COLO829 (cell line): ENCODE measurements around the gene ZBTB24.

Experiments
- DNase-seq: peaks from one replicate; pipeline ENCODE4 v3.0.0; 2012; ENCODE audit warnings: low spot score

Gene ZBTB24

DNA sequence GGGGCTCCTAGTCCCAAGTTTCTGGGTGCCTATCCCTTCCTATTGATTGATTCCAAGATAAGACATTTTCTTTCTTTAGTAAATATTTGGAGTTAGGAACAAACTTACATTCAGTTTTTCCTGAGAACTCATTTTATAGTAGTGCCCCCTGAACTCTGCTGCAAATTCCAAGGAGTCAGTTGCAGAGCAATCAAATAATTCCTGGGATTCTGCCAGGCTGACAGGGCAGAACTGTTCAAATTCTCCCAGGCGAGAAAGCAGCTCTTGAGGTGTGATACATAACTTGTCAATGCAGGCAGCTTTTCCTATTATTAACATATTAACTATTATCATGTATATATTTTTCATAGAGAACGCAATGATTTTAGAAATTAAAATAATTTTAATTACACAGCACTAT lies 15.9 kb upstream of the ZBTB24 start:
- DNase-seq = no peak

DNA sequence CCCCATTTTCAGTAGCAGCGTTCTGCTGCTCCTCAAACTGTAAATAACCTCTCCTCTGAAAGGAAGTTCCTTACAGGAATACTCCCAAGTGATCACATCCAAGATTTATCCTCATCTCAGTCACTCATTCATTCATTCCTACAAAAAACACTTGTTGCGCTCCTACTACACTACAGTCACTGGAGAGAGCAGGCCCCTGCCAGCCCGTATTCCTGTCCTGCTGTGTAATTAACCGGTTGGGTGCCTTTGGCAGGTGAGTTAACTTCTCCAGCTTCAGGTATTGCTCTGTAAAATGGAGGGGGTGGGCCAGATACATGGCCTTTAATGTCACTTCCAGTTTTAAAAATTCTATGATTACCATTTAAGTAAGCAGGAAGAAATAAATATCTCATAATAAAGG lies 15.0 kb upstream of the ZBTB24 start:
- no peak for DNase-seq

DNA sequence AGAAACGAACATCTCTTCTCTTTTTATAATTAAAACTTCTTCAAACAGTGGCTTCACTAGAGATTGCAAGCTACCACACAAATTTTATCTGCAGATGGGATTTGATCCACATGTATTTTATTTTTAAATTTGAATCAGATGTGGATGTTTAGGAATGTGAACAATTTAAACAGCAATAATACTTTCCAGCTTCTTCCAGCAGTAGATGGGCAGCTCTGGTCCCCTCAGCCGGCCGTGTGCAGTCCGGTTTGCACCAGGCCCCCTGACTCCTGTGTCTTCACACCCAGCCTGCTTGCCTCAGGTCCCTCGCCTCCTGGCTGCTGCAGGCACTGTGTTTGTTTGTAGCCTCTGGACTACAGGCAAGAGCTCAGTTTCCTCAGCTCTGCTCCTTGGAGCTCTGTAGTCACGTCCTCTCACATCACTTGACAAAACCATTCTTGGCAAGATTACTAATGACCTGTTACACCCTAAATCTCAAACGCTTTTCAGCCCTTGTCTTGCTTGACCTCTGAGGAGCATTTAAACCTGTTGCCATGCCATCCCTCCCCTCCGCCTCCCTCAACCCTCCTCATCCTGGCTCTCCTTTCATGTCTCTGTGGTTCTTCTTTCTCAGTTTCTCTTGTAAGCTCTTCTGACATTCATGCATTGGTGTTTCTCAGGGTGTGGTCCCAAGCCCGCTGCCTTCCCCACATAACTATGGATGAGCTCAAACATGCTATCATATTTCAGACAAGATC lies 13.2 kb upstream of the ZBTB24 start:
- no peak for DNase-seq

DNA sequence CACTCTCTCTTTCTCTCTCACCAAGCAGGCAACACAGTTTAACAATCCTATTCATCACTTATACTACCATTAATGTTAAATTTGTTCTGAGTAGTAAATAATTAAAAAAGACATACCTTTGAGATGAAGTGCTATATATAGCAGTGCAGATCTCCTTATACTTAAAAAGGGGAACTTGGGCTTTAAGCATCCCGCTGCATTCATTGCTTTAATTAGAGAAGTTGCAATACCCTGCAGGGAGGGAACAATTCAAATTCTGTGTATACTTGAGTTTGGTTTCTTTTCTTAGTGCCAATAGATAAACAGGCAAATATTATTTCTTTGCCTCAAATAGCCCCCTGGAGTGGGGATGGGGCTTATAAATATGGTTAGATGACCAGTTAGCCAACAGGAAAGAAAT lies 10.8 kb upstream of the ZBTB24 start:
- no peak for DNase-seq

DNA sequence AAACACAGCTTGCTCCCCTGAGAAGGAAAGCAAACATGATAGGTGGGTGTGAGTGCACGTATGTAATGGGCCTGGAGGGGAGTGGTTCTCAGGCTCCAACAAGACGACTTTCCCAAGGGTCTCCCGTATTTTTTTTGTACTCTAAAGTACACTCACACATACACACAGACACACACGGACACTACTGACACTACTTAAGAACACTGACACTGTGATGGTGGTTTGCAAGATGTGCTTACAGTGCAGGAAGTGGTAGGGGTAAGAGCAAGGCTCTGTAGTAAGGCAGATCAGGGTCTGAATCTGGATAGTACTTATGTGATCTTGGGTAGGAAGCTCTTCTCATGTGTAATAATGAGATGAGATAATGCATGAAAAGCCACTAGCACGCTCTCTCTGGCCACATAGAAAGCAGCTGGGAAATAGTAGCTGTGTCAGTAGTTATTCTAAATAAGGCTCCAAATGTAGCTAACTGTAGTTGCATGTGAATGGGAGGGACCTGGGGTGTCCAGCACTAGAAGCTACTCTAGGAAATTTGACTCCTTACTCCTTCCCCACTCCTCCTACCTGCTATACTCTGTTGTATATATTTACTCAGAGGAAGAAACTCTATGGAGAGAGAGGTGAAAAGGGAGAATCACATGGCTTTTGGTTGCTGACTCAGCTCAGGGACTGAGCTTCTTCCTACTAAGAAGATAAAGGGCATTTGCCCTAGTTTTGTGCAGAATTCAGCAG lies 8.4 kb upstream of the ZBTB24 start:
- no peak for DNase-seq

DNA sequence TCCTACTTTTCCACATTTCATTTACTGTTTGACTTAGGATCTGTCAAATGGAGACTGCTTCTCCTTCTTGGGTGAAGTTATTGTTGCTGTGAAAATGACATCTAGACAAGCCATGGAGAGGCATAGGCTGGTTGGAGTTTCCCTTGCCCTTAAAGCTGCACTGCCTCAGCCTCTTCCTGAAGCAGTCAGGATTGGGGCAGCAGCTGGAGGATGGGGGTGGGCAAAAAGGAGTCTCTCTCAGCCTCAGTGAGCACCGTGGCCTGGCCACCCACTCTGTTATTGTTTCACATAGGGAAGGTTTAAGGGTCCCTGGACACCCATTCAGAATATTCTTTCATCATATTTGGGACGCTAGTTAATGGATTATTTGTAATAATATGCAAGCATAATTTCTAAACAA lies 7.7 kb upstream of the ZBTB24 start:
- DNase-seq = no peak

DNA sequence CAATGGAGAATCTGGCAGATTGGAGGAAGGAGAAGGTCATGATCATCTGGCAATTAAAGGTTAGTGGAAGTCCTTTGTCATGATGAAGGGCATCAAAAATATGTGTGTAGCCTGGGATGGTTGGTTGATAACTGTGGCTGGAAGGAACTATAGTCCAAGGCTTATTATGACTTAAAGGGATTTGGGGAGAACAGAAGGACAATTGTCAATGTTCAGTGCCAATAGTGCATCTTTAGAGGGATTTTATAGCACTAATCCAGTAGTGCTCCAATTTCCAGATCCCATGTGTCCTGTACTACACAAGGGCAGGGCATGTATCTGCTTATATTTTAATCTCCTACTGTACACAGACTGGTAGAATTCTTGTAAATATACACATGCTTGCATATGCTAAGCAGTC lies 5.0 kb upstream of the ZBTB24 start:
- DNase-seq = no peak

DNA sequence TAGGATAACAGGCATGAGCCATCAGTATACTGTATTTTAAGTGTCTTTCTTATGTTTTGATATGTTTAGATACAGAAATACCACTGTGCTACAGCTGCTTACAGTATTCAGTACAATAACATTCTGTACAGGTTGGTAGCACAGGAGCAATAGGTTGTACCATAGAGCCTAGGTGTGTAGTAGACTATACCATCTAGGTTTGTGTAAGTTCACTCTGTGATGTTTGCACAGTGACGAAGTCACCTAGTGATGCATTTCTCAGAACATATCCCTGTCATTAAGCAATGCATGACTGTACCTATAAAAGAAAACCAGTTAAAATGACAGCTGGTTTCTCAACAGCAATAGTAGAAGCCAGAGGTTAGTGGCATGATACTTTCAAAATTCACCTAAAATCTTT lies 3.0 kb upstream of the ZBTB24 start:
- no peak for DNase-seq

DNA sequence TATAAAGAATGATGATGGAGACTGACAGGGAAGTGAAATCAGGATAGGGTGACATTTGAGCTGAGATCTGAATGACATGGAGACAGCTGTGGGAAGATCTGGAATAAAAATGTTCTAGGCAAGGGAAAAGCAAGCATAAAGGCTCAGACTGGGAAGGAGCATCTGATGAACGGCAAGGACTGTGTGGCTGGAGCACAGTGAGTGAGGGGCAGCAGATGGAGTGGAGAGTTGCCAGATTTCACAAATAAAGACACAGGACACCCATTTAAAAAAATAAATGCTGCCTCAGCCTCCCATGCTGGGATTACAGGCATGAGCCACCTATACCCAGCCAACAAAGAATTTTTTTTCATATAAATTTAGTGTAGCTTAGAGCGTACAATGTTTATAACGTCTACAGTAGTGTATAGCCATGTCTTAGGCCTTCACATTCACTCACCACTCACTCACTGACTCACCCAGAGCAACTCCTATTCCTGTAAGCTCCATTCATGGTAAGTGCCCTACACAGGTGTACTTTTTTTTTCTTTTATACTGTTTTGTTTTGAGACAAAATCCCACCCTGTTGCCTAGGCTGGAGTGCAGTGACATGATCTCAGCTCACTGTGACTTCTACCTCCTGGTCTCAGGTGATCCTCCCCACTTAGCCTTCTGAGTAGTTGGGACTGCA lies 2.4 kb upstream of the ZBTB24 start:
- no peak for DNase-seq

DNA sequence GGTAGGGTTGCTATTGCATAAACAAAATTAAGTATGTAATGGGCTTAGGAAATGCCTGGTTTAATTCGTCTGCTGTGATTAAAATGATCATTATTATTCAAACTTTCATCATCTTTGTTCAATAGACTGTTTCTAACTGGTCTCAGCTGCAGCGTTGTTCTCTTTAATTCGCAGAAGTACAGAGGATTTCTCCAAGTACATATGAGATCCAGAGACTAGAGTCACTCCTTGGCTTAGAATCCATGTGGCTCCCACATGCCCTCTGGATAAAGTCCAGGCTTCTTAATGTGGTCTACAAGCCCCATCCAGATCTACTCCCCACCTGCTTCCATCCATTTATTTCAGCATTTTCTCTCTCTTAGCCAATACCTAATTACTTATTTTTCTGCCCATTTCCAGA lies 1.1 kb upstream of the ZBTB24 start:
- no peak for DNase-seq

DNA sequence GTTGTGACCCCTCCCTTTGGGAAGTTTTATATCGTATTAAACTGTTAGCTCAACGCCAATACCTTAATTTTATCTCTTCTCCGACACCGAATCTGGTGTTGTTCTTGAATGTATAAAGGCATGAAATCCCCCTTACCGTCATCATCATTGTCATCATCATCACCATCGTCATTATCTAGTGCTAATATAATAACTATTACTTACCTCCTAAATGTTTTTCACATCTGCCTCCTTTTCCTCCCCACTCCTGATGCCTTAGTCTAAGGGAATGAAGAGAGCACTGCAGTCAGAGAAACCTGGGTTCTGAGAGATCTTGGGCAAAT lies 677 bp upstream of the ZBTB24 start:
- no peak for DNase-seq

DNA sequence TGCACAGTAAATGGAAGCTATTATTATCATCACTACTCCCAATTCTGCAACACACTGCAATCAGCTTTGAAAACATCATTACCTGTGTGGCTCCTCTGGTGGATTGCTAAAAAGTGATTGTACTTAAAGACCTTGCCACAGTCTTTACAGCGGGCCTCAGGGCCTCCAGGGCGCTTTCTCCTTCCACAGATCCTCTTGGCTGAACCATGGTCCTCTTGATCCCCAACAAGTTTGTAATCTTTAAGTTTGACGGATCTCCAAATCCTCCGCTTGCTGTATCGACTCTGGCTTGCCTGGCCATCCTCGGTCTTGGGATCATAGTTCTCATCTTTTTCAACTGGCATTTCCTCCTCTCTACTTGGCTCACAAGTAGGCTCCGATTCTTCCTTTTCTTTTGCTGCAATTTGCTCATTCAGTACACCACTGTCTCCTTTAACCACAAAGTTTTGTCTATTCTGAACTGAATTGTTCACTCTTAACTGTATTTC lies 2.0 kb downstream of the ZBTB24 start:
- DNase-seq = no peak

DNA sequence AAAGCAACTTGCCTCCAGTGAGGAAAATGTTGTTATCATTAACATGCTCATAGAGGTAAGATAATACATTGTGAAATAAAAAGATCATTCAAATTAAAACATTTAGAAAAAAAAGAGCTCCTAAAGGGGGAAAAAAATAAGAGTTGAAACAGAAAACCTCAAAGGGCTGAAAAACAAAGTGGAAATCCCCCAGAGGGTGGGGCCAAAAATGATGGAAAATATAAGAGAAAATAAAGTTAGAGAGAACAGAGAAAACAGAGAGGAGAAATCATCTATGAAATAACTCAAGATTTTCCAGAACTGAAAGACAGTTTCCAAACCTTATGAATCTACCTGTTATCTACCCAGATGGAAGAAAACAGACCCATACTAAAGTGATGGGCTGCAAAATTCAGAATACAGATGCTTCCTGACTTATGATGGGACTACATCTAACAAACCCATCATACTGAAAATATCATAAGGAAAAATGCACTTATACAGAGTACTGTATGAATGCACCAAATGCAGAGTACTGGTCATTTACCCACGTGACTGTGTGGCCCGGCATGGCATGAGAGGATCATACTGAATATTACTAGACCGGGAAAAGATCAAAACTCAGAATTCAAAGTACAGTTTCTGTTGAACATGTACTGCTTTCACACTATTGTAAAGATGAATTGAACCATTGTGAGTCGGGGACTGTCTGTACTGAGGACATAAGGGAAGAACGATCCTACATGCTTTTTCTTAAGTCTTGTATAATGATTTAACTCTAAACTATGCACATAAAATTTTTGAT lies 4.0 kb downstream of the ZBTB24 start:
- DNase-seq = no peak

DNA sequence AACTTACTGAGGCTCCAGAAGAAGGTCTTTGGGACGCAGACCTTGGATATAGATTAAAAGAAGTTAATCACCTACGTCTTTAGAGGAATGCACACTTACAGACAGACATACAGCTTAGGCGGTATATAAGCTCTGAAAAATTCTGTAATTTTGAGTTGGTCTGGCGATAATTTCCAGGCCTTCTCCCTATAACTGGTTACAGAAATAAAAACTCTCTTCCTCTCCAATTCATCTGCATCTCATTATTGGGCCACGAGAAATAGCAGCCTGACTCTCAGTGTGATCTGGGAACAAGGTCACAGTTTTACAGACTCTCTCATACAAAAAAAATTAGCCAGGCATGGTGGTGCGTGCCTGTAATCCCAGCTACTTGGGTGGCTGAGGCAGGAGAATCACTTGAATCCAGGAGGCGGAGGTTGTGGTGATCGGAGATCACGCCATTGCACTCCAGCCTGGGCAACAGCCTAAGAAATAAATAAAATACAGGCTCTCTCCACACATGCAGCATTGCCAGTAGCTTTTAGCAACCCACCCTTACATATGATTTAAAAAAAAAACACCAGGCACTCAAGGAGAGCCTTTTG lies 4.7 kb downstream of the ZBTB24 start:
- DNase-seq = no peak

DNA sequence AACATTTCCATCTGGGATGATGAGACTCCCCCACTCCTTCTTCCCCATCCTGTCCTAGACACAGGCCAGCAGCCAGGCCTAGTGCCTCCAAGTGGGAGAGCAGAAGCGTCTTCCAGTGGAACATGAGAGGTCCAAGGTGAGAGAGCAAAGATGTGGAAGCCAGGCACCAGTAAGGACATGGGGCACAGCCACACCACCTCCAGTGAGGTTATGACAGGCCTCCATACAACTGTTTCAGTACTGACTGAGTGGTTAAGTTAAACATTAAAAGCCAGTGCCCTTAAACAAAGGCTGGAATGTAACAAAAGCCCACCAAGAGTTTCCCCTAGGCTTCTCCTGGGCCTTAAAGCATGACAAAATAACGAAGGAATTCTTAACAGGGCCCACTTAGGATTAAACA lies 5.3 kb downstream of the ZBTB24 start:
- no peak for DNase-seq

DNA sequence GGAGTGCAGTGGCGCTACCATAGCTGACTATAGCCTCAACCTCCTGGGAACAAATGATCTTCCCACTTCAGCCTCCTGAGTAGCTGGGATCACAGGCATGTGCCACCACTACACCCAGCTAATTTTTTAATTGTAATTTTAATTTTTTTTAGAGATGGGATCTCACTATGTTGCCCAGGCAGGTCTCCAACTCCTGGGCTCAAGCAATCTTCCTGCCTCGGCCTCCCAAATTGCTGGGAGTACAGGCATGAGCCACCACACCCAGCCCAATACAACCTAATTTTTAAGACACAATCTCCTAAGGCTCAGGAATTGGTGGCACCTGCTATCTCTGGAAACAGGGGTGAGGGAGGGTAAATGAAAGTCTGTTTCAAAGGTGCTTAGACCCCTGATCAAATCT lies 5.8 kb downstream of the ZBTB24 start:
- no peak for DNase-seq

DNA sequence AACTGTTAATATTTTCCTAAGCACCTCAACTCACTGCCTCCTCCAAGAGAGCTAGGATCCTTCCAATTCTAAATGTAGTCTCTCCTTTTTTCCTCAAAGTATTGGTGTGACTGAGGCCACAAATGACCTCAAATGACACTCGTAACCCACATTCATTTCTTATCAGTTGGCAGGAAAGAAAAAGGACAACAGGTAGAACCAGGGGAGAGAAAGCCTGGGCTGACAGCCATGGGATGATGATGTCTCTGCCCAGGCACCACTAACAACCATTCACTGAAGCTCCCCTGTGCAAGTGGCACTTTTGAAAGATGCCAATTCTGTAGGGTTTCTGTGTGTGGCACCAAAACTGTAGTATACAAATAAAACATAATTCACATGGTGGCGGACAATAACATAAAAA lies 7.4 kb downstream of the ZBTB24 start:
- no peak for DNase-seq

DNA sequence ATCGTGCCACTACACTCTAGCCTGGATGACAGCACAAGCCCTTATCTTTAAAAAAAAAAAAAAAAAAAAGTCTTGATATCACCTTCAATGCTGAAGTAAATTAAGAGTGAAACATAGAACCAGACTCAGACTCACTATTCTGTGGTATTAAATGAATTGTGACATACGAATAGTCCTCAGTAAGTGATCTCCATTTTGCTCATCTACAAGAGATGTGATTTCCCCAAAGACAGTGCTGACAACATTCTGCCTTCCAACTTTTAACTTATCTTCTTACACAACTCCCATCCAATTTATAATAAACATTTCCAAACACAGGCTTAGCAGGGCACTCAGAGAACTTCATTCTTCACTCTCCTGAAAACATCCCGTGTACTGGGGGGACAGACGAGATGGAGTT lies 8.0 kb downstream of the ZBTB24 start:
- DNase-seq = no peak

DNA sequence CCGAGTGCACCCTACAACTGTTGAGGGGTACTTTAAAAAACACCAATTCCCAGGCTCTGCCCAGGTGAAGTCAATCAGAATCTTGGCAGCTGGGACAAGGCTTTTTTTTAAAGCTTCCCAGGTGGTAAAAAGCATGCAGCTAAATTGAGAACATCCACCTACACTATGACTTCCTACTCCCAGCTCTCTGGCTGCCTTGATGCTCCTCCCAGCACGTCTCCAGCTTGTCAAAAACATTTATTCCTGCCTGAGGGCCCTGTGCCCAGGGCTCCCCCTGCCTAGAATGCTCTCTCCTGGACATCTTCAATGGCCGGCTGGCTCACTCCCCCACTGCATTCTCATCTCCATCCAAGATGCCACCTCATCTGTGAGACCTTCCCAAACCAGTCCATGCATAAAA lies 9.9 kb downstream of the ZBTB24 start:
- no peak for DNase-seq

DNA sequence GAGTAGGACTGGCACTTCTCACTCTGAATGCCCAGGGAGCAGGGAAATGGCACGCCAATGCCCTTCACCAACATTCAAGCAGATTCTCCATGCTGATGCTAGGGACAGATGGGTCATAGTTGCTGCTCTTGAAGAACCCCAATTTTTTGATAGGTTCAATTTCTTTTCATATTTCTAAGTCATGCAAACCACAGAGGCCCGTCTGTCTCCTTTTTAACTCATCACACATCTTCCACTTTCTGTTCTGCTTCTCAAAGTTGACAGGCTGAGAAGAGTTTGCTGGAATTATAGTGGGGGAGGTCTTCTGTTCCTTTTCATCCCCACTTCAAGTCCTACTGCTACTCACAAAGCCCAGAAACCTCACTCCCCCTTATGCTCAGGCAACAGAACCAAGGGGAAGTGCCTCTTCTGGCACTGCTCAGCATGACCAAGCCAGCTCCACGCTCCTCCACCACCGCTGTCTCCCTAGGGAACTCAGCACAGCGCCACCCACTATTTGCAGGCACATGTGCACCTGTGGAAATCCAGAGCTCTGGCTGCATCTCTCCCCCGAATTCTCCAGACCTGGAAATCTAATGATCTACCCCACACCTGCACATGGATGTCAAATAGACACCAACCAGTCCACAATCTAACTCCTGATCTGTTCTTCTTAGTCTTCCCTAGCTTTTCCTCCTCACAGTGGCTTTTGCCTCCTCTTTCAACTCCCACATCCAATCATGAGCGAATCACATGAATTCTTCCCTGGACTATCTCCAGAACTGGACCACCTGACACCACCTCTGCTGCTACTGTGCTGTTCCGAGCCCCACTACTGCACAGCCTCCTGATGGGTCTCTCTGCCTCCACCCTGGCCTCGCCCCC lies 10.7 kb downstream of the ZBTB24 start:
- no peak for DNase-seq

DNA sequence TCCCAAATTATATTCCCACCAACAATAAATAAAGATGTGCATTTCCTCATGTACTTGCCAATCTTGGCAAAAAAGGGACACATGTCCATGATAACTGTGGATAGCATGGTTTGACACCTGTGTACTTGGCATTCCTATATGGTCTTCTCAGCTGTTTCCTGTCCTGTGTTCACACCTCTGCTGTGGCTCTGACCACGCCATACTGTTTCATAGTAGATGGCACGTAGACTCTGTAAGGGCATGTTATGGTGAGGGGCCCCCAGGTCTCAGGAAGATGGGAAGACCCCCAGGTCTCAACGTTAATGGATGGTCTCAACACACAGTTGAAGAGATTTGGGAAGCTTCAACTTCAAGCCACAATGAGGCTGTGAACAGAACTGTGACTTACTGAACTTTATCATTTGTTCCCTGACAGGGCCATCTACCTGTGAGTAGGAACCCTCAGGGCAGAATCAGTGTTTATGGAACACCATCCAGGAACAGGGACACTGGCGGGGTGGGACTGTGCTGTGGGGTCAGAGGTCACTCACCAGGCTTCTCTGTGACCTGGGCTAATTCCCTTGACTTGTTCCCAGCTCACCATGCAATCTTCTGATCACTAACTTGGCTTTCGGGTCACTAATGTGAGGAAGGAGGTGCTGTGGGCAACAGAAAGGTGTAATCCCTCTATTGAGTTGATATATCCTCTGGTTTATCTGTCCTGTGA lies 11.8 kb downstream of the ZBTB24 start:
- no peak for DNase-seq
